ENCODE measurements around the gene CDC42SE1. TPM values are rescaled to one million over a fixed set of nuclear protein-coding genes. Genes with fewer than 3 reads are reported as not detected.

Gene CDC42SE1
- total and polyA plus RNA-seq, 9 of the 15 experiments (the other 6 are each of a cell fraction or from before 2014, with no cell fraction given), result 78.1 to 189 (median 114) TPM

- TF ChIP-seq MLLT1 (IDR thresholded peaks at IDR 0.05) (peak; percentile 54 to 87; a peak in 3 of 4 replicates), EWSR1 (IDR thresholded peaks at IDR 0.05; ENCODE audit: borderline replicate concordance, low read depth, partially characterized antibody) (no peak), NFXL1 (CRISPR knock-in tag; IDR thresholded peaks at IDR 0.05) (0 out of 2 replicates have a peak, but pooled peaks have one; percentile 1), TAF7 (tag; IDR thresholded peaks at IDR 0.05) (peak; percentile 81), CEBPZ (IDR thresholded peaks at IDR 0.05; ENCODE audit: borderline replicate concordance, low read depth, low read length) (no peak), USF1 (CRISPR knock-in tag; IDR thresholded peaks at IDR 0.05) (0 out of 2 replicates have a peak, but pooled peaks have one; percentile 22), ETS1 (conservative IDR thresholded peaks at IDR 0.05; ENCODE audit: control insufficient read depth, low read depth, low read length) (peak; percentile 57), MYBL2 (IDR thresholded peaks at IDR 0.05; ENCODE audit: low read depth) (peak; percentile 76), MYBL2 (CRISPR knock-in tag; IDR thresholded peaks at IDR 0.05; ENCODE audit: borderline replicate concordance) (no peak), SNRNP70 (optimal IDR thresholded peaks at IDR 0.05; ENCODE audit: low read depth, low read length) (no peak), KAT2B (IDR thresholded peaks at IDR 0.05; ENCODE audit: low read depth, low read length) (no peak), TCFL5 (CRISPR knock-in tag; conservative IDR thresholded peaks at IDR 0.05) (no peak), ZNF507 (tag; conservative IDR thresholded peaks at IDR 0.05) (no peak), E2F4 (CRISPR knock-in tag; IDR thresholded peaks at IDR 0.05; ENCODE audit: low read depth) (peak; percentile 92), EP400 (IDR thresholded peaks at IDR 0.05) (peak; percentile 100), ATF4 (CRISPR knock-in tag; IDR thresholded peaks at IDR 0.05) (no peak), HEY1 (CRISPR knock-in tag; IDR thresholded peaks at IDR 0.05; ENCODE audit: borderline replicate concordance) (no peak; the same call in 1 of the 2 replicates)
Measured at GRCh38 chr1:151070474-151071276, 11.3 kb upstream of the CDC42SE1 start, which contains the start of gene GABPB2 (continued).

All from K562 (cell line).